Measurements from ENCODE around the gene CPNE9.

GRCh38 chr3:9745521-9745920, 41.9 kb downstream of the CPNE9 start:
- TF ChIP-seq CTCF (IDR thresholded peaks at IDR 0.05; ENCODE audit: poor library complexity) (no peak), EZH2 (IDR thresholded peaks at IDR 0.05; ENCODE audit: borderline replicate concordance) (no peak), EZH2phosphoT487 (IDR thresholded peaks at IDR 0.05; ENCODE audit: low read depth, severe bottlenecking, unreplicated experiment) (no peak)

All from hepatocyte (in vitro differentiated cells).